Thymus (tissue), 11 donors: ENCODE results near the gene CFAP73. TPM values are rescaled to one million over a fixed set of nuclear protein-coding genes. Genes with fewer than 3 reads are reported as not detected.
A peak's percentile ranks its signal among the peaks of the same experiment; 100 is the strongest.

ENCODE experiments used
- DNase-seq, 9 donors: peaks; one replicate each; pipeline ENCODE4 v3.0.0-alpha.2; 2013; ENCODE audit warnings: low spot score in 9 of 9, low read depth in 6 of 9, missing footprints in 1 of 9
- H3K27ac ChIP-seq, 2 donors: one replicate each; pipeline ENCODE4 v1.5.1; 2013; ENCODE audit warnings: control low read depth in 1 of 2, low read depth in 1 of 2, low read length in 1 of 2, mild to moderate bottlenecking in 1 of 2, moderate library complexity in 1 of 2
- H3K27me3 ChIP-seq, 2 donors: one replicate each; pipeline ENCODE4 v1.5.1; 2013; ENCODE audit warnings: low read length in 1 of 2; ENCODE audit not compliant: control insufficient read depth in 2 of 2, insufficient read depth in 1 of 2
- H3K36me3 ChIP-seq, 2 donors: one replicate each; pipeline ENCODE4 v1.5.1; 2013; ENCODE audit warnings: low read length in 1 of 2, mild to moderate bottlenecking in 1 of 2, moderate library complexity in 1 of 2; ENCODE audit not compliant: control insufficient read depth in 2 of 2, insufficient read depth in 2 of 2
- H3K4me1 ChIP-seq, 2 donors: one replicate each; pipeline ENCODE4 v1.5.1; 2013; ENCODE audit warnings: low read length in 2 of 2; ENCODE audit not compliant: control insufficient read depth in 2 of 2, insufficient read depth in 2 of 2
- H3K4me3 ChIP-seq, 2 donors: one replicate each; pipeline ENCODE4 v1.5.1; 2013; ENCODE audit warnings: low read length in 2 of 2, control low read depth in 1 of 2, mild to moderate bottlenecking in 1 of 2
- H3K9me3 ChIP-seq, 2 donors: one replicate each; pipeline ENCODE4 v1.5.1; 2013; ENCODE audit warnings: low read length in 1 of 2, mild to moderate bottlenecking in 1 of 2; ENCODE audit not compliant: control insufficient read depth in 2 of 2, insufficient read depth in 1 of 2
- WGBS: extraction: QIAGEN DNeasy Blood & Tissue Kit; methylation state at CpG from one replicate; pipeline ENCODE4 v1.1.7; 2013; 5-methylcytosine and 5-hydroxymethylcytosine counted together
- polyA plus RNA-seq: library from polyadenylated mRNA; stranded (reverse); fragments of 200-250 nt; gene quantifications from one replicate; pipeline ENCODE4 v1.2.3, GENCODE V29; 2013
- total RNA-seq: library from RNA; stranded (reverse); fragments of 120-200 nt; gene quantifications from one replicate; pipeline ENCODE4 v1.2.4, GENCODE V29; 2013
- donor health status: healthy.

The CFAP73 gene
- total and polyA plus RNA-seq, 2 donors, result 0.28 to 0.73 TPM

DNA sequence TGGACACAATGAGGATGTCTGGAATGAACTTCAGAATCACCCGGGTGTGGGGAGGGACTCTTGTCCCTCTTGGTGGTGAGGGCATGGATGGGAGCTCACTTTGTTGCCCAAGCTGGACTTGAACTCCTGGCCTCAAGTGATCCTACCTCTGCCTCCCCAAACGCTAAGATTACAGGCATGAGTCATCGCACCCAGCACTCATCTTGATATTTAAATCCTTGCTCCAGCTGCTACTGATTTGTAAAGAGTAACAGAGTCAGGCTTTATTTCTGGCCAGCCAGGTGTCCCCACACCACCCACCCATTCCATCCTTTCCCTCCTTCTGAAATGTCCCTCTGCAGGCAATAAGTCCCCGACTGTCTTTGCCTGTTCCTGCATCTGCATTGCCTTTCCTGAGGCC is 30.8 kb downstream of the CFAP73 start:
- WGBS, result 98% methylated on average over 4 of the region's 4 CpGs
- peaks cover 45 to 55% of the 10 kb centered on the region in 2 donors for H3K36me3 ChIP-seq
- H3K27ac ChIP-seq, result no peak overlapping the region
- H3K4me3 ChIP-seq, result no peak overlapping the region
- H3K9me3 ChIP-seq, result peaks cover 0 to 6% of the 10 kb centered on the region in 2 donors
- H3K4me1 ChIP-seq, result peaks cover 6% of the 10 kb centered on the region in 2 donors
- DNase-seq, result no peak
- H3K27me3 ChIP-seq, result no peaks in the 10 kb centered on the region

DNA sequence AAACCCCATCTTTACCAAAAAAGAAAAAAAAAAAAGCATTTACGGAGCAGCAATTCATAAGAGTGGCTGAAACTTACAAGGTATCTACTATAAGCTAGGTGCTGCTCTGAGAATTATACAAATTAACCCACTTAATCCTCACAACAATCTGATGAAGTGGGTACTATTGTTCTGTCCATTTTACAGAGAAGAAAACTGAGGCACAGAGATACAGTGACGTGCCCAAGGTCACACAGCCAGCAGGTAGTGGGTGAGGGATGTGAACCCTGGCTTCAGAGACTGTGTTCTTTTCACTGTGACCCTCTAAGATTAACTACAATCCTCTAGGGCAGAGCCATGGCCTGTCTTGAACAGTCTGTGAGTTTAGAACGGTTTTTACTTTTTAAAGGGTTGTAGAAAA is 32.5 kb downstream of the CFAP73 start:
- Histone ChIP-seq H3K27me3 (no peaks in the 10 kb centered on the region), H3K27ac (no peak overlapping the region), H3K9me3 (peaks cover 0 to 6% of the 10 kb centered on the region in 2 donors), H3K36me3 (peaks cover 38 to 45% of the 10 kb centered on the region in 2 donors), H3K4me1 (peaks cover 12 to 17% of the 10 kb centered on the region in 2 donors), H3K4me3 (no peak overlapping the region)
- 99% methylated on average over 3 of the region's 3 CpGs for WGBS
- no peak for DNase-seq

DNA sequence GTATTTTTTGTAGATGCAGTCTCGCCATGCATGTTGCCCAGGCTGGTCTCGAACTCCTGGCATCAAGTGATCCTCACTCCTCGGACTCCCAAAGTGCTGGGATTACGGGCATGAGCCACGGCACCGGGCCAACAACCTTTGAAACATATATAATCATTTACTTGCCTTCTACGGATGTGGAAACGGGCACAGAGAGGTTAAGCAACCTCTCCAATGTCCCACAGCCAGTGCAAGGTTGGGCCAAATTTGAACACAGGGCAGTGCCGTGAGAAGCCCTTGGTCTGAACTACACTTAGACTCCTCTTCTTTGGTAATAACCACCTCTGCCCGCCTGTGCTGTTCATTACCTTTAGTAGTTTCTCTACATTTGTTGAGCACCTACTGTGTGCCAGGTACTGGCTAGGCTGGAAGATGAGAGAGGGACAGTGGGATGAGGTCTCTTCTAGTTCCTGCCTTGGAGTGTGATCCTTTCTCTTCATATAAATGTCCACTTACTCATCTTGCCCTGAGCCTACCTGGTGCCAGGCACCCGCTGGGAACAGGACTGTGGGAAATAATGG is 33.6 kb downstream of the CFAP73 start:
- peaks cover 14 to 17% of the 10 kb centered on the region in 2 donors for H3K4me1 ChIP-seq

DNA sequence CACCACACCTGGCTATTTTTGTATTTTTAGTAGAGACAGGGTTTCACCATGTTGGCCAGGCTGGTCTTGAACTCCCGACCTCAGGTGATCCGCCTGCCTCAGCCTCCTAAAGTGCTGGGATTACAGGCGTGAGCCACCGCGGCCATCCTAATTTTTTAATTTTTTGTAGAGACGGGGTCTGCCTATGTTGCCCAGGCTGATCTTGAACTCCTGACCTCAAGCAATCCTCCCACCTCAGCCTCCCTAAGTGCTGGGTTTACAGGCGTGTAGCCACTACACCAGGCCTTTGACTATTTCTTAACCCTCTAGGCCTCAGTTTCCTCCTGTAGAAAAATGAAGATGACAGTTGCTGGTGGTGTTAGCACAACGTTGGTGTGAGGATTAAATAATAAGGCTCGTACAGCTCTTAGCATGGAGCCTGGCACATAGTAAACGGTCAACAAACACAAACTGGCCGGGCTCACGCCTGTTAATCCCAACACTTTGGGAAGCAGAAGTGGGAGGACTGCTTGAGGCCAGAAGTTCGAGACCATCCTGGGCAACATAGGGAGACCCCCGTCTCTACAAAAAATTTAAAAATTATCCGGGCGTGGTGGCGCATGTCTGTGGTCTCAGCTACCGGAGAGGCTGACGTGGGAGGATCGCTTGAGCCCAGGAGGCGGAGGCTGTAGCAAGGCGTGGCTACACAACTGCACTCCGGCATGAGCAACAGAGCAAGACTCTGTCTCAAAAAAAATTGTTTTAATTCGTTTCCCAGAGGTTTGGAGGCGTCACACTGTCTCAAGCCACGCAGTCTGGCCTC is 34.8 kb downstream of the CFAP73 start:
- Histone ChIP-seq H3K36me3 (peaks cover 20 to 24% of the 10 kb centered on the region in 2 donors), H3K4me3 (peak overlapping the region; percentile 70 to 99), H3K4me1 (peaks cover 14 to 17% of the 10 kb centered on the region in 2 donors), H3K27ac (peak overlapping the region; percentile 47 to 90), H3K9me3 (no peaks in the 10 kb centered on the region), H3K27me3 (no peaks in the 10 kb centered on the region)
- no peak for DNase-seq
- WGBS, result 36% methylated on average over 26 of the region's 26 CpGs

More for the DNA sequence above, 33.6 kb downstream of the CFAP73 start:
- DNase-seq, result no peak
- H3K36me3 ChIP-seq, result peaks cover 27 to 36% of the 10 kb centered on the region in 2 donors
- no peaks in the 10 kb centered on the region for H3K27me3 ChIP-seq
- no peak overlapping the region for H3K4me3 ChIP-seq
- 99% methylated on average over 11 of the region's 11 CpGs for WGBS
- no peak overlapping the region for H3K27ac ChIP-seq
- peaks cover 0 to 3% of the 10 kb centered on the region in 2 donors for H3K9me3 ChIP-seq

DNA sequence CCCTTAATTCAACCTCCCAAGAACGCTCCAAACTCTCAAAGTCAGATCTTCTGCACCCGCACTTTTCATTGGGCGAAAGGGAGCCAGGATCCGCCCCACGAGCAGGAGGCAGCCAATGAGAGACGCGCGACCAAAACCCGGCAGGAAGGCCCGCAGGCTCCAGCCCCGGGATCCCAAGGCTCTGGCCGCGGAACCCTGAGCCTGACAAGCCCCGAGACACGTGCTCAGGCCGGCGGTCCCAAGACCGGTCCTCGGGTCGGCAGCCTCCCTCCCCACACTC is 35.3 kb downstream of the CFAP73 start:
- WGBS, result under 1% methylated on average over 20 of the region's 20 CpGs
- peak; percentile 86 to 96 (median 88) for DNase-seq
- Histone ChIP-seq H3K27me3 (no peaks in the 10 kb centered on the region), H3K27ac (peak overlapping the region; percentile 83 to 90), H3K9me3 (no peaks in the 10 kb centered on the region), H3K4me3 (peak overlapping the region; percentile 70 to 99), H3K36me3 (peaks cover 19 to 20% of the 10 kb centered on the region in 2 donors), H3K4me1 (peaks cover 14 to 17% of the 10 kb centered on the region in 2 donors)

DNA sequence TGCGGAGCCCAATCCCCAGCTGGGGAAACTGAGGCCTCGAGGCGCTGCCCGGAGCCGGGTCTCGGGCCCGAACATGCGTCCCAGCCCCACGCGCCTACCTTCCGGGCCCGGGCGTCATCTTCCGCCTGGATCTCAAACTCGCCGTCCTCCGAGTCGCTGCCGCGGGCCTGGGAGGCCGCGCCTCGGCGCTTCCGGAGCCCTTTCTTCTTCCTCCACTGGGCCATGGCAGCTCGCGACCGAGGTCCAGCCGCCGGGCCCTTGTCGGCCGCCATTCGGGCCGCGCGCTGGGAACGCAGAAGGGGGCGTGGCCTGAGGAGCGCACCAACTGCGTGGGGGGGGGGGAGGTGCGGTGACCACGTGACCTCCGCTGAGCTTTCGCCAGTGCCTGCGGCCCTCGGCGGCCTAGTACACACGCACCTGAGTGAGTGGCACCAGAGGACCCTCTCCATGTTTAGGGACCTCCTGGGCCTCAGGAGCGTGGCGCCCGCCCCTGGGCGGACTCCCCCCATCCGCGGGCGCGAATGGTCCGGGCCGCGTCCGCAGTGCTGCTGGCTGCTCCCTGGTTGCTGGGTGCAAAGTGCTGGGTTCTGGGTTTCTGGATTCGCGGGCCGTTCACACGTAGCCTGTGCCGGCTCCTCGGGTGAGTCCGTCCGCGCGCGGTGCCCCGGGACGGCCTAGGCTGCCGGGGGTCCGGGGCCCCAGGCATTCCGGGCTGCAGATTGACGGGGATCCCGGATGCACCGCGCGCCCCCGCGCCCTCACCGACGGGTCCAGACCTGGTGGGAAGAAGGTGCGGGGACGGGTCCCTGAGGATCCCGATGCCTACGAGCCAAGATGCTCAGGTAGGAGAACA is 35.9 kb downstream of the CFAP73 start, which contains the start of the genes DDX54 and RITA1:
DDX54 (minus strand) TSS at position 299 of the 853 bp plus-strand sequence; CDS start at position 272, 27 bp downstream.
RITA1 (plus strand) TSS at position 542 of the 853 bp plus-strand sequence. CDS start 1,026 bp downstream, outside the sequence.
- Histone ChIP-seq H3K27me3 (no peaks in the 10 kb centered on the region), H3K36me3 (peaks cover 13 to 15% of the 10 kb centered on the region in 2 donors), H3K4me3 (peak within 1 kb of the TSS; percentile 70 to 99), H3K4me1 (peaks cover 14 to 17% of the 10 kb centered on the region in 2 donors), H3K27ac (peak within 1 kb of the TSS; percentile 83 to 90), H3K9me3 (no peaks in the 10 kb centered on the region)
- WGBS, result under 1% methylated on average over 89 of the region's 89 CpGs
- DNase-seq, result peak in 8 of 9 donors; percentile 60 to 92 (median 76)

DNA sequence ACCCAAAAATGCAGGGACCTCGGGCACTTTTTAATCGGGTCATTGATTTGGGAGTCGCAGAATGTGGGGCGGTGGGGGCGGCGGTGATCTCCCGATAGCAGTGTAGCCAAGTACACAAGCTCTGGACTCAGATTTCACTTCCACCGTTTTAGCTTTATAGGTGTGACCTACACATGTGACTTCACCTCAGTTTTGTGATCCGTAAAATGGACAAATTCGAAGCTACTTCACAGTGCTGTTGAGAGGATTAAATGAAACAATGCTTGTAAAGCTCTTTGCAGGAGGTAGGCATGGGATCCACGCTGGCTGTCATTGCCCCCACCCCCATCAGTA is 36.5 kb downstream of the CFAP73 start:
- Histone ChIP-seq H3K27me3 (no peaks in the 10 kb centered on the region), H3K4me1 (peaks cover 14 to 17% of the 10 kb centered on the region in 2 donors), H3K9me3 (no peaks in the 10 kb centered on the region), H3K27ac (peak overlapping the region in 1 of 2 donors; percentile 90), H3K36me3 (peaks cover 13% of the 10 kb centered on the region in 2 donors), H3K4me3 (peak overlapping the region; percentile 70 to 99)
- WGBS, result 17% methylated on average over 11 of the region's 11 CpGs
- DNase-seq, result no peak

DNA sequence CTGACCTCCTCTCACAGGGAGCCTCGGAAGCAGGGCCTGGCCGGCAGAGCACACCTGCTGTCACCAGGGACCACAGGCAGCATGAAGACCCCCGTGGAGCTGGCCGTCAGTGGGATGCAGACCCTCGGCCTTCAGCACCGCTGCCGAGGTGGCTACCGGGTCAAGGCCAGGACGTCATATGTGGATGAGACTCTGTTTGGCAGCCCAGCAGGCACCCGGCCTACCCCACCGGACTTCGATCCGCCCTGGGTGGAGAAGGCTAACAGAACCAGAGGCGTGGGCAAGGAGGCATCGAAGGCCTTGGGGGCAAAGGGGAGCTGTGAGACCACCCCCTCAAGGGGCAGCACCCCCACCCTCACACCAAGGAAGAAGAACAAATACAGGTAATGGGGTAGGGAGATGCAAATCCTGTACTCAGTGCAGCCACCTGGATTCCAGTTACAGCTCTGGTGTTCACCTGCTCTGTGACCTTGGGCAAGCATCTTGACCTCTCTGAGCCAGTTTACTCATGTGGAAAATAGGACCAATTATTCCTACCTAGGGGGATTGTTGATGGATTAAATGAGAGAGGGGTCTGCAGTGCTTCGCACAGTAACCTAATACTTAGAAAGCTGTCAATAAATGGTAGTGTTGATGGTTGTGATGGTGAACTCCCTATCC is 37.3 kb downstream of the CFAP73 start:
- Histone ChIP-seq H3K9me3 (no peaks in the 10 kb centered on the region), H3K4me3 (no peak overlapping the region), H3K36me3 (peaks cover 20% of the 10 kb centered on the region in 2 donors), H3K27me3 (no peaks in the 10 kb centered on the region), H3K4me1 (peaks cover 14 to 17% of the 10 kb centered on the region in 2 donors), H3K27ac (no peak overlapping the region)
- DNase-seq, result no peak
- 96% methylated on average over 16 of the region's 16 CpGs for WGBS
